WTC11 (cell line): ENCODE data around the gene DIAPH1. TPM values are rescaled to one million over a fixed set of nuclear protein-coding genes. Genes with fewer than 3 reads are reported as not detected.

ENCODE experiments used
- ATAC-seq: fragments of 200-7000 bp; cut with Tn5 transposase; 2 replicates; pipeline ENCODE4 v1.10.0; 2021; ENCODE audit warnings: mild to moderate bottlenecking, moderate library complexity
- CTCF ChIA-PET: fragments of 300-600 bp; sonication (Branson Sonifier 250); formaldehyde crosslinking; loops from one replicate; lab custom pipeline; 2021; ENCODE audit warnings: antibody characterized with exemption; lab: Charles Lee
- POLR2A ChIA-PET: fragments of 350-600 bp; sonication (Branson Sonifier 250); formaldehyde crosslinking; loops from one replicate; lab custom pipeline; 2021; ENCODE audit warnings: antibody characterized with exemption; lab: Charles Lee
- DNase-seq: peaks from one replicate; pipeline ENCODE4 v3.0.0; 2021; ENCODE audit warnings: low spot score
- H3K27ac Mint-ChIP-seq: 2 replicates; pipeline ENCODE4 v1.8.0; 2021; ENCODE audit warnings: mixed read lengths
- H3K27me3 Mint-ChIP-seq: 2 replicates; pipeline ENCODE4 v1.8.0; 2021; ENCODE audit warnings: low read depth, mild to moderate bottlenecking, moderate library complexity, mixed read lengths
- H3K36me3 Mint-ChIP-seq: 2 replicates; pipeline ENCODE4 v1.8.0; 2021; ENCODE audit warnings: mixed read lengths
- H3K4me1 Mint-ChIP-seq: 2 replicates; pipeline ENCODE4 v1.8.0; 2022; ENCODE audit warnings: mixed read lengths
- H3K4me3 Mint-ChIP-seq: 2 replicates; pipeline ENCODE4 v1.8.0; 2021; ENCODE audit warnings: mild to moderate bottlenecking, moderate library complexity, mixed read lengths
- H3K9me3 Mint-ChIP-seq: 2 replicates; pipeline ENCODE4 v1.8.0; 2021; ENCODE audit warnings: mixed read lengths
- CBFB ChIP-seq: sonication (generic); formaldehyde crosslinking; IDR thresholded peaks from 2 replicates; pipeline ENCODE4 v1.8.1; 2022; ENCODE audit warnings: mild to moderate bottlenecking, low read depth, missing genetic modification reagents
- ETV6 ChIP-seq: sonication (generic); formaldehyde crosslinking; IDR thresholded peaks from 2 replicates; pipeline ENCODE4 v1.8.1; 2022; ENCODE audit warnings: mild to moderate bottlenecking, missing genetic modification reagents
- MAX ChIP-seq: sonication (generic); formaldehyde crosslinking; IDR thresholded peaks from 2 replicates; pipeline ENCODE4 v1.8.0; 2022; ENCODE audit warnings: mild to moderate bottlenecking, missing genetic modification reagents
- NFYB ChIP-seq: sonication (generic); formaldehyde crosslinking; conservative IDR thresholded peaks from 2 replicates; pipeline ENCODE4 v1.8.0; 2022; ENCODE audit warnings: low read depth, missing genetic modification reagents
- RORB ChIP-seq: fragments of 250-450 bp; sonication (Bioruptor Pico); IDR thresholded peaks from 2 replicates; pipeline ENCODE4 v1.9.0; 2021; ENCODE audit warnings: mild to moderate bottlenecking
- SMAD4 ChIP-seq: sonication (generic); formaldehyde crosslinking; IDR thresholded peaks from 2 replicates; pipeline ENCODE4 v1.8.0; 2022; ENCODE audit warnings: mild to moderate bottlenecking, missing genetic modification reagents
- SP1 ChIP-seq: sonication (generic); formaldehyde crosslinking; conservative IDR thresholded peaks from 2 replicates; pipeline ENCODE4 v1.8.1; 2022; ENCODE audit warnings: missing genetic modification reagents
- TCF7 ChIP-seq: sonication (generic); formaldehyde crosslinking; IDR thresholded peaks from 2 replicates; pipeline ENCODE4 v1.8.0; 2022; ENCODE audit warnings: mild to moderate bottlenecking, low read depth, missing genetic modification reagents, moderate library complexity
- ZNF263 ChIP-seq: sonication (generic); formaldehyde crosslinking; IDR thresholded peaks from 2 replicates; pipeline ENCODE4 v1.8.1; 2022; ENCODE audit warnings: low read depth, mild to moderate bottlenecking, moderate library complexity, missing genetic modification reagents
- ZNF317 ChIP-seq: sonication (generic); formaldehyde crosslinking; IDR thresholded peaks from 2 replicates; pipeline ENCODE4 v1.8.1; 2023; ENCODE audit warnings: low read depth, mild to moderate bottlenecking, moderate library complexity, missing genetic modification reagents, borderline replicate concordance
- ZNF532 ChIP-seq: fragments of 250-450 bp; sonication (Bioruptor Pico); IDR thresholded peaks from 2 replicates; pipeline ENCODE4 v1.9.0; 2021; ENCODE audit warnings: mild to moderate bottlenecking, borderline replicate concordance
- ZSCAN18 ChIP-seq: fragments of 250-450 bp; sonication (Bioruptor Pico); IDR thresholded peaks from 2 replicates; pipeline ENCODE4 v2.1.2; 2022; ENCODE audit warnings: mild to moderate bottlenecking, moderate library complexity
- total RNA-seq: library from RNA; stranded (reverse); gene quantifications from 3 replicates; pipeline ENCODE4 v1.2.3, GENCODE V29; 2021
- TF ChIP-seq, protein P1 (sequence below): sonication (generic); formaldehyde crosslinking; IDR thresholded peaks from 2 replicates; pipeline ENCODE4 v1.8.0; 2022; ENCODE audit warnings: missing genetic modification reagents

DIAPH1 gene
- total RNA-seq, 1 experiment from 2014 or later = 109 TPM

DNA sequence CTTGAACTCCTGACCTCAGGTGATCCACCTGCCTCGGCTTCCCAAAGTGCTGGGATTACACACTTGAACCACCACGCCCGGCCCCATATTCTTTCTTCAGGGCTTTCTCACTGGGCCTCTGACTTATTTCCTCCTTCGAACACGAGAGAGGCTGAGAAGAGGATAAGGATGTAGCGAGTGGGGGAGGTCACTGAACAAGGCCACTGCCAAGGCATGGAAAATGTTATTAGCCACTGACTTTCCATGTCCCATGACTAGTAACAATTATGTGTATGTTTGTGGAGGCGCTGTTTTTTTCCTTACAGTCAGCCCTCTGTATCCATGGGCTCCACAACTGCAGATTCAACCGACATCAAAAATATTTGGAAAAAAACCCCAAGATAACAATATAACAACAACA lies 44.7 kb upstream of the DIAPH1 start (continued):
- TF ChIP-seq SP1 = no peak
- no peak for TF ChIP-seq ZNF317 (CRISPR knock-in tag)
- no peak for TF ChIP-seq ETV6 (CRISPR knock-in tag)
- no peak for TF ChIP-seq MAX (CRISPR knock-in tag)
- TF ChIP-seq, protein P1, sequence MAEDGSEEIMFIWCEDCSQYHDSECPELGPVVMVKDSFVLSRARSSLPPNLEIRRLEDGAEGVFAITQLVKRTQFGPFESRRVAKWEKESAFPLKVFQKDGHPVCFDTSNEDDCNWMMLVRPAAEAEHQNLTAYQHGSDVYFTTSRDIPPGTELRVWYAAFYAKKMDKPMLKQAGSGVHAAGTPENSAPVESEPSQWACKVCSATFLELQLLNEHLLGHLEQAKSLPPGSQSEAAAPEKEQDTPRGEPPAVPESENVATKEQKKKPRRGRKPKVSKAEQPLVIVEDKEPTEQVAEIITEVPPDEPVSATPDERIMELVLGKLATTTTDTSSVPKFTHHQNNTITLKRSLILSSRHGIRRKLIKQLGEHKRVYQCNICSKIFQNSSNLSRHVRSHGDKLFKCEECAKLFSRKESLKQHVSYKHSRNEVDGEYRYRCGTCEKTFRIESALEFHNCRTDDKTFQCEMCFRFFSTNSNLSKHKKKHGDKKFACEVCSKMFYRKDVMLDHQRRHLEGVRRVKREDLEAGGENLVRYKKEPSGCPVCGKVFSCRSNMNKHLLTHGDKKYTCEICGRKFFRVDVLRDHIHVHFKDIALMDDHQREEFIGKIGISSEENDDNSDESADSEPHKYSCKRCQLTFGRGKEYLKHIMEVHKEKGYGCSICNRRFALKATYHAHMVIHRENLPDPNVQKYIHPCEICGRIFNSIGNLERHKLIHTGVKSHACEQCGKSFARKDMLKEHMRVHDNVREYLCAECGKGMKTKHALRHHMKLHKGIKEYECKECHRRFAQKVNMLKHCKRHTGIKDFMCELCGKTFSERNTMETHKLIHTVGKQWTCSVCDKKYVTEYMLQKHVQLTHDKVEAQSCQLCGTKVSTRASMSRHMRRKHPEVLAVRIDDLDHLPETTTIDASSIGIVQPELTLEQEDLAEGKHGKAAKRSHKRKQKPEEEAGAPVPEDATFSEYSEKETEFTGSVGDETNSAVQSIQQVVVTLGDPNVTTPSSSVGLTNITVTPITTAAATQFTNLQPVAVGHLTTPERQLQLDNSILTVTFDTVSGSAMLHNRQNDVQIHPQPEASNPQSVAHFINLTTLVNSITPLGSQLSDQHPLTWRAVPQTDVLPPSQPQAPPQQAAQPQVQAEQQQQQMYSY = no peak
- no peak for TF ChIP-seq ZNF263
- no peak for TF ChIP-seq ZSCAN18

DNA sequence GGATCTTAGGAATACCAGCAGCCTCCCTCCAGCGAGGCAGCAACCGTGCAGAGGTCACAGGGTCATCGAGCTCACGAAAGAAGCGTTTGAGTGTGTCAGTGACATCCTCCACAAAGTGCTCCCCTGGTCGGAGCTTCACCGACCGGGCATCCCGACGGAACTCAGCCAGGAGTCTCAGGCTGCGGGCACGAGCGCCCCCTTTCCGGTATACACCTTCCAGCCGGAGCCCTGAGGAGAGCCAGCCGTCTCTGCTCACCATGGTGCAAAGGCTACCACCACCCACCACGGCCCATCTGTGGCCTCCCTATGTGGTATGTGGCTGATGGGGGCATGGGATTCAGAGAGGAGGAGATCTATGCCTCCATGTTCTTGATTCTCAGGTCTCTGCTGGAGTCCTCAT lies 43.2 kb upstream of the DIAPH1 start:
- no peak overlapping the region for H3K4me3 Mint-ChIP-seq
- CTCF ChIA-PET = interaction anchor here (0.7 kb wide), 1 partner anchor 11 kb away, joined by 3 read pairs; the partner anchor contains the start of gene FCHSD1
- no peak for DNase-seq
- H3K4me1 Mint-ChIP-seq = peaks cover 8% of the 10 kb centered on the region
- H3K9me3 Mint-ChIP-seq = no peaks in the 10 kb centered on the region
- H3K27ac Mint-ChIP-seq = no peak overlapping the region
- POLR2A ChIA-PET = interaction anchor here (0.6 kb wide), 1 partner anchor 30 kb away, joined by 3 read pairs; no protein-coding TSS in a partner anchor
- H3K36me3 Mint-ChIP-seq = peaks cover 60% of the 10 kb centered on the region
- TF ChIP-seq RORB (no peak), CBFB (no peak), SMAD4 (CRISPR knock-in tag) (no peak)
- no peaks in the 10 kb centered on the region for H3K27me3 Mint-ChIP-seq
- ATAC-seq = no peak

DNA sequence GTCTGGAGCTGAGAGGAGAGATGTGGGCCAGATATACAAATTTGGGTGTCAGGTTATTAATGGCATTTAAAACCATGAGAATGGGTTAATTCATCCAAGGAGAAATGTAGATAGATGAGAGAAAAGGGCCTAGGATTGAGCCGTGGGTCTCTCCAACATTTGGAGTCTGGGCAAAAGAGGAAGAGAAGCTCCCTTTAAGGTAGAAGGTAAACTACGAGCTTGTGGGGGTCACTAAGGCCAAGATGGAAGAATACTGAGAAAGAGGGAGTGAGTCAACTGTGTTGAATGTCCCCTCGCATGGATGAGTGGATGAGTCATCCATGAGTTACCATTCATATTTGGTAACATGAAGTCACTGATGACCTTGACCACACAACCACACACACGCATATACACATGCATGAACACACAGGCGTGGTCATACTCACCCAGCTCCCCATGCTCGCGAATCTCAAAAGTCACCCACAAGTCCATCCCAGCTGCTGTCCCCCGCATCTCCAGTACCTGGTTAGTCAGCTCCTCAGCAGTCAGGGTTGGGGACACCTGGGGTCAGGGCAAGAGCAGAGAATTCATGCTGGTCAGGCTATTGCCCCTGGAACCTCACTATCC lies 39.2 kb upstream of the DIAPH1 start:
- H3K4me3 Mint-ChIP-seq = no peak overlapping the region
- ChIA-PET CTCF (interaction anchor here (0.8 kb wide), 1 partner anchor 303 kb away, joined by 3 read pairs; no protein-coding TSS in a partner anchor), POLR2A (no interaction called here)
- no peak for DNase-seq
- peaks cover 71% of the 10 kb centered on the region for H3K36me3 Mint-ChIP-seq
- no peaks in the 10 kb centered on the region for H3K4me1 Mint-ChIP-seq
- no peaks in the 10 kb centered on the region for H3K9me3 Mint-ChIP-seq
- ATAC-seq = no peak
- H3K27ac Mint-ChIP-seq = no peak overlapping the region
- TF ChIP-seq ZNF532 (no peak), TCF7 (CRISPR knock-in tag) (no peak), NFYB (CRISPR knock-in tag) (no peak)
- no peaks in the 10 kb centered on the region for H3K27me3 Mint-ChIP-seq
